Tibial nerve (tissue), 4 donors: Measurements from ENCODE around the gene TEX101.

Source experiments
- EP300 ChIP-seq, 2 donors: sonication (generic); formaldehyde crosslinking; IDR thresholded peaks; one replicate each; pipeline ENCODE4 v1.6.1; 2017; ENCODE audit warnings: antibody characterized with exemption in 2 of 2, mild to moderate bottlenecking in 1 of 2
- TF ChIP-seq, protein P1 (sequence below), 5 experiments: fragments of 200-600 bp in 3 of 5; fragments of 450-650 bp in 2 of 5; sonication (generic) in 3 of 5; IDR thresholded peaks; one replicate each; pipeline ENCODE4 v1.5.1; 2016 to 2019; ENCODE audit warnings: antibody characterized with exemption in 5 of 5, mild to moderate bottlenecking in 3 of 5, moderate library complexity in 2 of 5

DNA sequence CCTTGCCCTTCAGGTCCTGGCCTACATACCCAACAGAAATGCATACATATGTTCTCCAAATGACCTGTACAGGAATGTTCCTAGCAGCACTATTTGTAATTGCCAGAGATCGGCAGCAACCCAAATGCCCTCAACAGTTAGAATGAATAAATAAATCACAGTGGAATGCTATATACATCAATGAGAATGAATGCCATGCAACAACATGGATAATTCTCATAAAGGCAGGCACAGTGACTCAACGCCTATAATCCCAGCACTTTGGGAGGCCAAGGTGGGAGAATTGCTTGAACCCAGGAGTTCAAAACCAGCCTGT, 18.6 kb downstream of the TEX101 start:
- TF ChIP-seq, protein P1, sequence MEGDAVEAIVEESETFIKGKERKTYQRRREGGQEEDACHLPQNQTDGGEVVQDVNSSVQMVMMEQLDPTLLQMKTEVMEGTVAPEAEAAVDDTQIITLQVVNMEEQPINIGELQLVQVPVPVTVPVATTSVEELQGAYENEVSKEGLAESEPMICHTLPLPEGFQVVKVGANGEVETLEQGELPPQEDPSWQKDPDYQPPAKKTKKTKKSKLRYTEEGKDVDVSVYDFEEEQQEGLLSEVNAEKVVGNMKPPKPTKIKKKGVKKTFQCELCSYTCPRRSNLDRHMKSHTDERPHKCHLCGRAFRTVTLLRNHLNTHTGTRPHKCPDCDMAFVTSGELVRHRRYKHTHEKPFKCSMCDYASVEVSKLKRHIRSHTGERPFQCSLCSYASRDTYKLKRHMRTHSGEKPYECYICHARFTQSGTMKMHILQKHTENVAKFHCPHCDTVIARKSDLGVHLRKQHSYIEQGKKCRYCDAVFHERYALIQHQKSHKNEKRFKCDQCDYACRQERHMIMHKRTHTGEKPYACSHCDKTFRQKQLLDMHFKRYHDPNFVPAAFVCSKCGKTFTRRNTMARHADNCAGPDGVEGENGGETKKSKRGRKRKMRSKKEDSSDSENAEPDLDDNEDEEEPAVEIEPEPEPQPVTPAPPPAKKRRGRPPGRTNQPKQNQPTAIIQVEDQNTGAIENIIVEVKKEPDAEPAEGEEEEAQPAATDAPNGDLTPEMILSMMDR (IDR thresholded peaks at IDR 0.05), result no peak
- no peak for TF ChIP-seq EP300 (IDR thresholded peaks at IDR 0.05)
